Activated naive CD4-positive, alpha-beta T cell treated with anti-CD3 and anti-CD28 coated beads, Interleukin-2, amount 50 U/mL, for 72 hours (primary cell): Measurements from ENCODE around the gene LYSMD2. TPM values are rescaled to one million over a fixed set of nuclear protein-coding genes. Genes with fewer than 3 reads are reported as not detected.

Experiments used
- ATAC-seq, 2 donors: fragments of 150-1000 bp; cut with Tn5 transposase; 2 replicates each; pipeline ENCODE4 v1.10.0; 2021; ENCODE audit warnings: mild to moderate bottlenecking in 2 of 2, moderate library complexity in 2 of 2
- DNase-seq, 2 donors: peaks; one replicate each; pipeline ENCODE4 v3.0.0; 2021 to 2022; ENCODE audit warnings: low spot score in 2 of 2
- H3K27ac Mint-ChIP-seq, 2 donors: one replicate each; pipeline ENCODE4 v1.8.0; 2022; ENCODE audit warnings: mild to moderate bottlenecking in 2 of 2, mixed read lengths in 2 of 2
- H3K36me3 Mint-ChIP-seq, 2 donors: one replicate each; pipeline ENCODE4 v1.8.0; 2022; ENCODE audit warnings: mixed read lengths in 2 of 2
- H3K9me3 Mint-ChIP-seq, 2 donors: one replicate each; pipeline ENCODE4 v1.8.0; 2022; ENCODE audit warnings: mixed read lengths in 2 of 2
- total RNA-seq, 2 donors: library from RNA; stranded (reverse); gene quantifications; one replicate each; pipeline ENCODE4 v1.2.3, GENCODE V29; 2022

LYSMD2 gene
- total RNA-seq, 2 donors from 2014 or later: 10.7 to 16.5 TPM

DNA sequence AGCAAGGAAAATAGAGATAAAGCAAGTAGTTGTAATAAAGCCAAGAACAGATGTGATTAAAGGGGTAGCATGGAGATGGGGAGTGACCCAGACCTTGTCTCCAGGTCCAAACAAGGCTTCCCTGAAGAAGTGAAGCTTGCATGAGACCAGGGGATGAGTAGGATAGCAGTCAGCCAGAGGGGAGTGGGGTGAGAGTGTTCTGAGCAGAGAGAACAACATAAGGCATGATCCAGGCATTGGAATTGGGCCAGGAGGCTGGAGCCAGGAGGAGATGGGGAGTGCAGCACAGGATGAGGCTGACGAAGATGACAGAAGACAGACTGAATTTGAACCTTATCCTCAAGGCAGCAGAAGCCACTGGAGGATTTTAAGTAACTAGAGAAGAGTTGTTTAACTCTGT lies 21.2 kb upstream of the LYSMD2 start:
- Mint-ChIP-seq H3K36me3 (no peaks in the 10 kb centered on the region), H3K27ac (no peak overlapping the region), H3K9me3 (no peaks in the 10 kb centered on the region)
- ATAC-seq: no peak
- DNase-seq: no peak

DNA sequence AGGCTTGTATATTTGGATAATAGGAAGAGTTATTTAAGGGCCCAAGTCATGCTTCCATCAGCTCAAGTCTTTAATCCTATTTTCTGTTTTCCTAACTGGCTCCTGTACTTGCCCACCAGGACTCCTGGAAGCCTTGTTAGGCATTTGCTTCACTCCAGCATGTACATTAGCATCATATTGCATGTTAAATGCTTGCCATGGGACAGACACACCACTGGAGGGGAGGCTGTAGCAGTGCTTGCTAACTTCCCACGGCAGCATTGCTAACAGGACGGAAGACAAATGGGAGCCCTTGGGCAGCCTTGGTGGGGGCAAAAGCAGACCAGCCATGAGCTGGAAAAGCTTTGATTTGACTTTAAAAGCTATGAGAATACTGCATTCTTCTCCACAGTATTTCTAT lies 20.0 kb upstream of the LYSMD2 start:
- Mint-ChIP-seq H3K9me3 (no peaks in the 10 kb centered on the region), H3K27ac (no peak overlapping the region), H3K36me3 (no peaks in the 10 kb centered on the region)
- DNase-seq (no peak), ATAC-seq (no peak)

DNA sequence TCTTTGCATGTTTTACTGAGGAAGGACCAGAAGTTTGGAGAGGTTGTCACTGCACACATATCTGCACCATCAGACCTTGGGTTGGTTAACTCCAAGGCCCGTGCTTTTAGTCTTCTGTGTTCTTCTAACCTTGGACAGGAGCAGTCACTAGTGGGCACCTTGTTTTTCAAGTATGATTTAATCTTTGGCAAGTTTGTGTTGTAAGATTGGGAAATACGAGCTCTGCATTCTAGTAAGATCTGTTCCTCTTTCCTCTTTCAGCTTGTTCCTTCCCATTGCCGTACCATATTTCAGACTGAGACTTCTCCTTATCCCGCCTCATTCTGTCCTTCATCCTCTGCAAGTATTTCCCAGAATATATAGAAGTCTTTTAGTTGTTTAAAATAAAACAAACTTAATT lies 19.0 kb upstream of the LYSMD2 start:
- Mint-ChIP-seq H3K9me3 (no peaks in the 10 kb centered on the region), H3K36me3 (no peaks in the 10 kb centered on the region), H3K27ac (no peak overlapping the region)
- DNase-seq (no peak), ATAC-seq (no peak)

DNA sequence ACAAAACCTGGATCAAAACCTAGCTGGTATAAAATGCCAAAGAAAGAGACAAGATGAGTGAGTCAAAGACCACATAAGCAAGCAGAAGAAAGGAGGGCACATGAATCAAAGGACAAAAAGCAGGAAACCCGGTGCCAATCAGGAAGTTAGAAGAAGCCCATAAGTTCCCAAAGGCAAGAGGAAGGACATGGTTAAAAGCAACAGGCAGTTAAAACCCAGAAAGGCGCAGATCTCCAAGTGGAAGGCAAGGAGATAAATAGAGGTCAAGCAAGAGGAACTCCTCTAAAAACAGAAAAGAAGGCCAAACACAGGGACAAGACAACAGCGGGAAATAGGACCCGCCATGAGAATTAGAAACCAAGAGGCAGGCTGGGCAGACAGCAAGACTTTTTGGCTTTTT lies 18.3 kb upstream of the LYSMD2 start:
- no peaks in the 10 kb centered on the region for H3K9me3 Mint-ChIP-seq
- H3K36me3 Mint-ChIP-seq: no peaks in the 10 kb centered on the region
- DNase-seq: no peak
- ATAC-seq: no peak
- H3K27ac Mint-ChIP-seq: no peak overlapping the region

GRCh38 chr15:51754267-51754666 lies 16.8 kb upstream of the LYSMD2 start:
- Mint-ChIP-seq H3K27ac (no peak overlapping the region), H3K36me3 (no peaks in the 10 kb centered on the region), H3K9me3 (no peaks in the 10 kb centered on the region)
- ATAC-seq (no peak), DNase-seq (no peak)

DNA sequence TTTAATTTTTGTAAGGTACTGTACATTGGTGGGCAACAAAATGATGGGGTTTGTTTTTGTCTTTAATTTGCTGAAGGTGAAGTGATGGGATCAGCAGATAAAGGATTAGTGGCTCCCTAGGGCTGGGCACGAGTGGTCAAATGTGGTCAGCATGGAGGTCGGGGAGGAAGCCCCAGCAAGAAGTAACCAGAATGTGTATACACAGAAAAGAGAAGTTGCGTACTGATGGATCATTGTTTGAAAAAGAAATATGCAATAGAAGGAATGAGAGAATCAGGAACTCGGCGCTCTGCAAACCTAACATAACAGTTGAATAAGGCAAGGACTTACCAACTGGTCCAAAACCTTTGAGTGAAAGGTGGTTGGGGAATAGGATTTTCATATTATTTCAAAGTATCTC lies 15.4 kb upstream of the LYSMD2 start:
- H3K9me3 Mint-ChIP-seq: no peaks in the 10 kb centered on the region
- H3K27ac Mint-ChIP-seq: no peak overlapping the region
- DNase-seq: no peak
- no peak for ATAC-seq
- H3K36me3 Mint-ChIP-seq: no peaks in the 10 kb centered on the region

DNA sequence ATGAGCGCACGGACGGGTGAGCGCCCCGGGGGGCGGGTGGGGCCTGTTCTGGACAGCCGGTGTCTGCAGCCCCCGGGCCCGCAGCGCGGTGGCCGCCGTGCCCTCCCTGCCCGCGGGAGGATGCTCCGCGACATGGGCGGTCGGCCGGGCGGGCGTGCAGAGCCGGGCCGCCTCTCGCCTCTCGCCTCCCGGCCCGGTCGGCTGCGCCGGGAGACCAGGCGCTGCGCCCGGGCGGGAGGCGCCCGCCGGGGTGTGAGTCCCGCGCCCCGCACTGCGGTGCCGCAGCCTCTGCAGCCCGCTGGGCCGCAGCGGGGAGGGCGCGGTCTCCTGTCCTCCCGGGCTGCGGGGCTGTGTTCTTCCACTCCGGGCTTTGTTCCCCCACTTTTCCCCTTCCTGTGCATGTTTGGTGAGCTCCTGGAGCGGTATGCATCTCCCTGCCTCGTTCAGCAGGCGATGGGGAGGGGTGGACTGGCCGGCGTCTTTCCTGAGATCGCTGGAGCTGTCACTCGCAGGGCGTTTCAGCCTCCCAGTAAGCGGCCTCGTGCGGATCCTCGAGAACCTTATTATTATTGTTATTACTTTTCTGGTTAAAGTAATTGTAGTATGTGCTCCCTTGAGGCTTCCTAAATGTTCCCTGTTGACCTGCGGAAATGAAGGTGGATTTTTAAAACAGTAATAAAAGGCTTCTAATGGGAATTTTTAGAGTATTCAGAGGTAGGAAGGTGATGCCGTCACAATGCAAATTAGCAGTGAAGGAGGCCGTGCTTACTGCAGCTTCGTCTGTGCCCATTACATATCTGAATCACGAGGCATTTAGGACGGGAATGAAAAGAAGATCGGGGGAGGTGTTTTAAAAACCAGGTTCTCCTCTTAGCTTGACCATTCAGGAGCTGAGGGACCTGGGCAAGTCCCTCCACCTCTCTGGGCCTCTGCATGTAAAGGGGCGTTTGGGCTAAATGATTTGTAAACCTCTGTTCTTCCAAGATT lies 14.5 kb upstream of the LYSMD2 start:
- Mint-ChIP-seq H3K9me3 (no peaks in the 10 kb centered on the region), H3K27ac (no peak overlapping the region), H3K36me3 (no peaks in the 10 kb centered on the region)
- peak; percentile 66 to 73 for ATAC-seq
- peak in 1 of 2 donors; percentile 24 for DNase-seq

GRCh38 chr15:51750792-51751696 lies 13.6 kb upstream of the LYSMD2 start, which contains the start of gene TMOD2:
Gene TMOD2, plus strand, starts transcription at chr15:51751597. Its CDS starts 14,845 bp downstream, at chr15:51766442.
- DNase-seq (peak; percentile 60 to 61), ATAC-seq (peak; percentile 78 to 88)
- Mint-ChIP-seq H3K27ac (no peak within 1 kb of the TSS), H3K36me3 (no peaks in the 10 kb centered on the region), H3K9me3 (no peaks in the 10 kb centered on the region)

DNA sequence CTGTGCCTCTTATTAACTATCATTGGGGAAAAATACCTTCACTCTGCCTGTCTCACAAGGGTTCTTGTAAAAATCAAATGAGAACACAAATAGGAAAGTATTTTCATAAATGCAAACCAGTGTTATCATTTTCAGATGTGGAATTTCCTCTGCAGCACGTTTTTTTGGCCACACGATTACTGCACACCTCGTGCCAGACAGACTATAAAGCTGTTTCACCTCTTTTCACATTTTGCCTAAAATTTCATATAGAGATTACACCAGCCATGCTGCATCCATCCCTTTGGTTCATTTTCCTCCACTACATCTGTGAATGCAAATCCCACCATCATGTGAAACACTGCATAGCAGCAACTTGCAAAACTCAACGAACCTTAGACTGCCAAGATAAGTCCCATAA lies 12.7 kb upstream of the LYSMD2 start:
- no peak for DNase-seq
- H3K9me3 Mint-ChIP-seq: no peaks in the 10 kb centered on the region
- no peaks in the 10 kb centered on the region for H3K36me3 Mint-ChIP-seq
- no peak overlapping the region for H3K27ac Mint-ChIP-seq
- ATAC-seq: no peak

GRCh38 chr15:51749307-51749706 lies 11.9 kb upstream of the LYSMD2 start:
- Mint-ChIP-seq H3K9me3 (no peaks in the 10 kb centered on the region), H3K36me3 (no peaks in the 10 kb centered on the region), H3K27ac (no peak overlapping the region)
- ATAC-seq (no peak), DNase-seq (no peak)

DNA sequence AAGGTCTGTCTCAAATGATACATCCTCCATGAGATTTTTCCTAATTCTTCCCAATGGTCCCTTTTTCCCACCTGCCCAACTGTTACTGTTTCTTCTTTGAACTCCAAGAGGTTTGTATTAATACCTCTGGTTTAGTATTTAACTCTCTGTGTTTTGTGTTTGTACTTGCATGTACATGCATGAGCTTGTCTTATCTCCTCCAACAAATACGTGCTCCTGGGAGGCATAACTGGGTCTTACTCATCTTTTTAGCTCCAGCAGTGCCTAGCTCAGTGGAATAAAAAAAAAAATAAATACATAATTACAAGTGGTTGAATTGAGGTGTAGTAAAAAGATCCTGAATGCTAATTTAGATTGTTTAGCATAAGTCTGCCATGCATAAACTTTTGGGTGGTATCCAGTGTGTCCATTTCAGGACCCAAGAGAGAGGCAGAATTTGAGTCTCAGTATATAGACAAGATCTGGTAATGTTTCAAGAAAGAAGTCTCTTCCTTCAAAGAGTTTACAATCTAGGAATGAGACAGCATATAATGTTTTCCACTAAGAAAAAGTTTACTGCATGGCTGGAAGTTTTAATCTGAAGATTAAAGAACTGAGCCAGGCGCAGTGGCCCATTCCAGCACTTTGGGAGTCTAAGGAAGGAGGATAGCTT lies 1.7 kb upstream of the LYSMD2 start:
- DNase-seq (no peak), ATAC-seq (no peak)
- peaks cover 0 to 4% of the 10 kb centered on the region in 2 donors for H3K36me3 Mint-ChIP-seq
- no peaks in the 10 kb centered on the region for H3K9me3 Mint-ChIP-seq
- no peak overlapping the region for H3K27ac Mint-ChIP-seq

GRCh38 chr15:51738553-51738952 lies 1.1 kb upstream of the LYSMD2 start:
- no peak for ATAC-seq
- peak overlapping the region; percentile 2 to 87 for H3K27ac Mint-ChIP-seq
- no peaks in the 10 kb centered on the region for H3K9me3 Mint-ChIP-seq
- peaks cover under 1 to 4% of the 10 kb centered on the region in 2 donors for H3K36me3 Mint-ChIP-seq
- no peak for DNase-seq

DNA sequence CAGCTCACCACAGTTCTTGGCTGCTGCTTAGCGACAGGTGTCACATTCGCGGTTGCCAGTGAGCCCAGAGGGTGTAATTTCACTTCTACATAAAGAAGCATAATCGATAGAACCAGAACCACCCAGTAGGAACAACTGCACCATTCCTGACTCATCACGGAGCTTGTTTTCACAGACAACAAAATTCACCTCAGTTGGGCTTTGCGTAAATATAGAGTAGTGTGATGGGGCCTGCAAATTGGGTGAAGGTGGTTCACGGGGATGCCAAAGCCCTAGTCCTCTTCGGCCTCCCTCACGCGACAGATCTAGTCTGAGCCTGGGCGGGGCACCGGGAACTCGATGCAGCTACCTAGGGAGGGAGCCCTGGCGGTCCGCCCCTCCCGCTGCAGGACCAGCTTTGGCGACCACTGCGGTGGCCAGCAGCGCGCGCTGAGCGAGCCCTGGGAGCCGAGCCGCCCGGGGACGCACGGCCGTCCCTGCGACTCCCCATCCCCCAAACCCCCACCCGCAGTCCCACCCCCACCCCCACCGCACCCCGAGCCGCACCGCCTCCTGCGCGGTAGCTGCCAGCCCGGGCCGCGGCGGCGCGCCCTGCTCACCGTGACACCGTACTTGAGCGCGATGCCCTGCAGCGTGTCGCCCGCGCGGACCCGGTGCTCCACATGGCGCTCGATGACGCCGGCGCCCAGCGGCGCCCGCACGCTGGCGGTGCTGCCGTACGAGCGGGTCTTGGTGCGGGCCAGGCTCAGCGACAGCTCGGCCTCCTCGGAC lies 519 bp downstream of the LYSMD2 start:
- ATAC-seq: peak; percentile 53 to 59
- peak; percentile 48 to 64 for DNase-seq
- H3K36me3 Mint-ChIP-seq: peaks cover 4 to 11% of the 10 kb centered on the region in 2 donors
- H3K27ac Mint-ChIP-seq: peak overlapping the region; percentile 69 to 73
- H3K9me3 Mint-ChIP-seq: no peaks in the 10 kb centered on the region

- peak in 1 of 2 donors; percentile 19 for DNase-seq
- H3K27ac Mint-ChIP-seq: peak overlapping the region; percentile 31 to 73
- H3K9me3 Mint-ChIP-seq: no peaks in the 10 kb centered on the region
- peak; percentile 48 to 67 for ATAC-seq
- peaks cover 4 to 11% of the 10 kb centered on the region in 2 donors for H3K36me3 Mint-ChIP-seq
Observed at GRCh38 chr15:51736069-51736468, 1.4 kb downstream of the LYSMD2 start.

DNA sequence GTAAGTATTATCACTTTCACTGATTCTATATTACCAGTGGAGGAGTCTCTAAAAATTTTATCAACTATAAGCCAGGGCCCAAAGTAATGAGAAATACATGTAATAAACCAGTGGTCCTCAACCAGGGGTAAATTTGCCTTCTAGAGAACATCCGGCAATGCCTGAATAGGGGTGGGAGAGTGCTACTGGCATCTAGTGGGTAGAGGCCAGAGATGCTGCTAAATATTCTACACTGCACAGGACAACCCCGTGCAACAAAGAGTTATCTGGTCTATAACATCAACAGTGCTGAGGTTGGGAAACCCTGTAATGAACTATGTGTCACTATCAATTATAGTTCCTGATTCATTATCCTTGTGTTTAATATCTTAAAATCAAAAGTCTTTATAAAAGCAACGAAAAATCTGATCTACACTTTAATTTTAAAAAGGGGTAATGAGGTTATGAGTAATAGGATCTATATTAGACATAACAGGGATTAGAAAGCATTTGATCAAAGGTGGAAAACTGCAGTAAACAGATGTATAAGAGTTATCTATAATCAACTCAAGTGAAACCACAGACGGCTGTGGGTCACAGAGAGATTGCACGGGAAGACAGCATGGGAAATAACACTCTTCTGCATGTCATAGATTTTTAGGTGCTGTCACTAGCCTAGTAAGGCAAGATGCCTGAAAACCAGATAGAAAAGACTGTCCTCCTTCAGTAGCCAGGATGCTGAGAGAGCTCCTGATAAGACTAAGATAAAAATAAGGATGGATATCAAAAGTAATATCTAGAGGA lies 2.0 kb downstream of the LYSMD2 start:
- peak; percentile 28 to 32 for ATAC-seq

More for the DNA sequence above, 2.0 kb downstream of the LYSMD2 start:
- Mint-ChIP-seq H3K36me3 (peaks cover 4 to 16% of the 10 kb centered on the region in 2 donors), H3K9me3 (peaks cover 0 to 4% of the 10 kb centered on the region in 2 donors), H3K27ac (peak overlapping the region; percentile 31 to 73)
- no peak for DNase-seq
